ENCODE results near the gene MAPK9.
"Not testable (repeated sequence)": the region's sequence is repeated elsewhere in the genome, so short reads cannot be mapped to it uniquely, and the experiment has no call there.

MAPK9 gene

DNA sequence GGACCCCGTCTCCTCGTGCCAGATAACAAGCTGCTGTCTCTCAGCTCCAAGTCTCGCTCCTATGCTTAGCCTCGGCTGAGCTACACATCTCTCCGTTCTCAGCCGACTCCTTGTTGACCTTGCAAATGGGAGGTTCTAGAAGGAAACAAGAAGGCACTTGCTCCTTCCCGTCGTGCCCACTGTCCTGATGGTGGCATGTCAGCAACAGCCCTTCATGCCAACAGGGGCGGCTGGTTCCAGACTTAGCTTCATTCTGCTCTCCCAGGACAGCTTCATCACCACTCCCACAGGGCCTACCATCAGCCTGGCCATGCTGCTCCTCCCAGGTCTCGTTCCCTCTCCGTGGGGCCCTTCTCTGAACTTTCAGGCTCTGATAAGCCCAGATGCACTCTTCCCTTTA is 69.8 kb downstream of the MAPK9 start:
- DNase-seq = no peak

DNA sequence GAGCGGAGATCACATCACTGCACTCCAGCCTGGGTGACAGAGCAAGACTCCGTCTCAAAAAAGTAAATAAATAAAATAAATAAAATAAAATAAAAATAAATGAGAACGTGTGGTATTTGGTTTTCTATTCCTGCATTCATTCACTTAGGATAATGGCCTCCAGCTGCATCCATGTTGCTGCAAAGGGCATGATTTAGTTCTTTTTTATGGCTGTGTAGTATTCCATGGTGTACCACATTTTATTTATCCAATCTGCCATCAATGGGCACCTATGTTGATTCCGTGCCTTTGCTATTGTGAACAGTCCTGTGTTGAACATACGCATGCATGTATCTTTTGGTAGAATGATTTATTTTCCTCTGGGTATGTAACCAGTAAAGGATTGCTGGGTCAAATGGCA is 74.1 kb downstream of the MAPK9 start:
- no peak for DNase-seq

DNA sequence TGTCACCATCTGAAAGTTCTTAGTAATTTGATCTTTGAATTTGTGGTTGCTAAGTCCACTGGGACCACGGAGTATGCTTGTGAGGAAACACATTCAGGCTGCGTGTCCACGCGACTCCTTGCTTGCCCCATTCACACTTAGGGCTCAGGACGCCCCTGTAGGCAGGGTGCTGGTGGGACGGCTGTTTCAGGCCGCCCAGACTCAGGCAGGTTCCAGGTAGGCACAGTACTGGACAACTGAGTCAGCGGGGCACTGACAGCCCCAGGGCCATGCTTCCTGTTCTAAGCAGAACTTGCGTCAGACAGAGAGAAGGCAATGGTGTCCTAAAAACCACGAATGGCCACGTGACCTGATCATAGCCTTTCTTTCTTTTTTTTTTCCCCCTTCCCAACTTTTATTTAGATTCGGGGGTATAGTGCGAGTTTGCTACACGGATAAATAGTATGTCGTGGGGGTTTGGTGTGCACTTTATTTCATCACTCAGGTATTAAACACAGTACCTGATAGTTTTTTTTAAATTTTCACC is 75.2 kb downstream of the MAPK9 start:
- DNase-seq = no peak

DNA sequence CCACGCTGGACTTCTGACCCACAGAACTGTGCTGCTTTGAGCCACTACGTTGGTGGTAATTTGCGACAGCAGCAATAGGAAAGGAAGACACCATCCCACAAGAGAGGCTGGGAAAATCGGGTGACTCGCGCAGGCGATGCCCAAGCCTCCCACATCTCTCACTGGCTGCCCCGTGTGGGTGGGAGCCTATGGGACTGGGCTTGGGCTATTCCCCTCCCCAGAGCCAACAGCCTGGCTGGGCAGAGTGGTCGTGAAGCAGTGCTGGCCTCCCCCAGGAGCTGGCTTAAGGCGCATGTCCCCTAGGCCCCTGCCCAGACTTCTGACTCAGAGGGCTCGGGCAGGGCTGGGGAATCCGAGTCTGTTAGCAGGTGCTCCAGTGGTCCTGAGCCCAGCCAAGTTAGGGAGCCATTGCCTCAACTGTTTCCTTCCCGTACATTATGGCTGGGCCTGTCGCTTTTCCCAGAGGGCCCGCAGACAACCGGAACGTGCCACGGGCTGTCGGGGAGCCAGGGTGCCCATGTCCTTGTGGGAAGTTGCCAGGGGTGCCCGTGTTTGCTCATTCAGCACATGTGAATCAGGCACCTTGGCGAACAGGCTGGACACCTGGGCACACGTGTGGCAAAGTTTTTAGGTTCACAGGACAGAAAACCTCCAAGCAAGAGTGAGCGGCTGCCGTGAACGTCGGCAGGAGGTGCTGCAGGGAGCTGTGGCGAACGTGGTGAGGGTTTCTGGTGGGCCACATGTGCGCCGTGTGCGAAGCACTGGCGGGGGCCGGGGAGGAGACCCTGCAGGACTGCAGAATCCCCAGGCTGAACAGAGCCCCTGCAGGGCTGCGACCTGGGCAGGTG is 75.9 kb downstream of the MAPK9 start:
- DNase-seq = peak; percentile 41

DNA sequence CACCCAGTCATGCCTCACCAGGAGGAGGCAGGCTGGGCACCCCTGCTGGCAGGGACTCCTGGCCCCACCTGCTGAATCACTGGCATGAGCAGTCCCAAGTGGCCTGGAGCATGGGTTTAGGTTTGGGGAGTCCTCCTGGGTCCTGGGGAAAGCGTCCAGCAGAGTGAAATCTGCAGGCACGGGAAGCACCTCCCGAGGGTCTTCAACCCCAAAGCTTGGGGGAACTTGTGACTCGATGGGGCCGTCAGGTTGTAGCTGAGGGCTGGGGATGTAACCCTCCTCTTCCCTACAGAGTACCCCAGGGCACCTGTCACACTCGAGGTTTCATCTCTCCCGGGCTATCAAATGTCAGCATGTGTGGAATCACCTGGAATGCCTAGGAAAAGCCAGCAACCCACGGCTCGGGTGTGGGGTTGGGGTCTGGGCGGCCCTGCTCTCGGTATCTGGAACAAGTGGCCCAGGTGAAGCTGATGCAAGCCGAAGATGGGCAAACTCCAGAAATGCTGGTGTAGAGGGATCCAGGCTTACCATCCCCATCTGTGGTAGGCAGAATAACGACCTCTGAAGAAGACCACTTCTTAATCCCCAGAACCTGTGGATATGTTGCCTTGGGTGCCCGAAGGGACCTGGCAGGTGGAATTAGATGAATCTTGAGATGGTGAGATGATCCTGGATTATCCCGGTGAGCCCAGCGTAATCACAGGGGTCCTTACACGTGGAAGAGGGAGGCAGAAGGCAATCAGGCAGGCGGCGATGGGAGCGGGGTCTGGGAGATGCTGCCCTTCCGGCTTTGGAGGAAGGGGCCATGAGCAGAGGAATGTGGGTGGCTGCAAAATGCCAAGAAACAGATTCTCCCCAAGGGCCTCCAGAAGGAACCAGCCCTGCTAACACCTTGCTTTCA is 76.8 kb downstream of the MAPK9 start:
- no peak for DNase-seq

DNA sequence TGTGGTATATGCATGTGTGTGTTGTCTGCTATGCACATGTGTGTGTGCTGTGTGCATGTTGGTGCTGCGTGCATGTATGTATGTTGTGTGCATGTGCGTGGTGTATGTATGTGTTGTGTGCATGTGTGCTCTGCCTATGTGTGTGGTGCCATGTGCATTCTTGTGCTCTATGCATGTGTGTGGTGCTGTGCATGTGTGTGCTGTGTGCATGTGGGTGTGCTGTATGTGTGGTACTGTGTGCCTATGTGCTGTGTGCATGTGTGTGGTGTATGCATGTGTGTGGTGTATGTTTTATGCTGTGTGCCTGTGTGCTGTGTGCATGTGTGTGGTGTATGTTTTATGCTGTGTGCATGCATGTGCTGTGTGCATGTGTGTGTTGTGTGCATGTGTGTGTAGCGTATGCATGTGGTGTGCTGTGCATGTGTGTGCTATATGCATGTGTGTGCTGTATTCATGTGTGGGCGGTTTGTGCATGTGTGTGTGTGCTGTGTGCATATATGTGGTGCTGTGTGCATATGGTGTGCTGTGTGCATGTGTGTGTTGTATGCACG is 78.2 kb downstream of the MAPK9 start:
- DNase-seq = no peak

DNA sequence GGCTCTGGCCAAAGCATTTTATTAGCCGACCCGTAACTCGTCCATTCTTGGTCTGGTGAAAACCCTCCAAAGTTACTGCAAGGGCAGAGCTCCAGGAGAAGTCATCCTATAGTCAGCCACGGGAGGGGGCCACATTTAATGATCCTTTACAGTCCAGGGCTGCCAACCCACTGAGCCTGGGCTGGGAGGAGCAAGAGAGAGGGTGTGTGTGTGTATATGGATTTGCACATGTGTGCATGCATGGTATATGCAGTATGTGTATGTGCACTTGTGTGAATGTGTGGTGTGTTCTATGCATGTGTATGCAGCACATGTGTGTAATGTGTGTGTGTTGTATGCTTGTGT is 78.7 kb downstream of the MAPK9 start:
- no peak for DNase-seq

DNA sequence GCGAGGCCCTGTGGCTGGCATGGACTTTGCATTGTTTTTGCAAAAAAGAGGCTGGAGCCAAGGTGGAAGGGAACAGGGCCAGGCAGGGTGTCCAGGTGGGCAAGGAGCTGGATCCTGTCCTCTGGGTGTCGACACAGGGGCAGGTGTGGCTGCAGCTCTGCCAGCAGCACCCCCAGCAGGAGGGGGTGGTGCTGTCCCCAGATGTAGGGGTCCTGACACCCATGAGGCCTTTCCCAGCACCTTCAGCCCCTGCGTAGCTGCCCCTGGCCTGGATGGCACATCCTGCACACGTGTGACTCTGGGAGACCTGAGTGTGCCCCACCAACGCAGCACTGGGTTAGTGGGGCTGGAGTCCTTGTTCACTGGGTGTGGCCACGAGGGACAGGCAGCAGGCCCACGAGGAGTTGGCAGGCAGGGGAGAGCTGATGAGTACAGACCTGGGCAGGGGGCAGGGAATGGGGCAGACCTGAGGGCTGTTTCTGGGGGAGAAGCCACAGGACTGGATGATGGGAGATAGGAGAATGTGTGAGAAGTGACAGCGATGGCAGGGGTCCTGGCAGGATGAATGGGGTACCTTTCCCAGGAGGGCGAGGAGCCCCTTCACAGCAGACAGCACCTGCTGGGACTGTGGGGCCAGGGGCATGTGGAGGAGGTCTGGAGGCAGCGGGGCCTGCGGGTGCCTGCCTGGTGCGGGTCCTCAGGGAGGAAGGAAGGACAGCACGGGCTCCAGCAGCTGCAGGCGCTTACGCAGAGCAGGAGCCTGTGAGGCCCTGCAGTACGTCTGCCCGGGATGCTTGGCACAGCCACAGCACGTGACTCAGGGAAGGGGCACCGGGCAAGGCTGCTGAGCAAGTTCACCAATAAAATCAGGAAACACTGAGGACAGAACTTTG is 79.3 kb downstream of the MAPK9 start:
- no peak for DNase-seq

DNA sequence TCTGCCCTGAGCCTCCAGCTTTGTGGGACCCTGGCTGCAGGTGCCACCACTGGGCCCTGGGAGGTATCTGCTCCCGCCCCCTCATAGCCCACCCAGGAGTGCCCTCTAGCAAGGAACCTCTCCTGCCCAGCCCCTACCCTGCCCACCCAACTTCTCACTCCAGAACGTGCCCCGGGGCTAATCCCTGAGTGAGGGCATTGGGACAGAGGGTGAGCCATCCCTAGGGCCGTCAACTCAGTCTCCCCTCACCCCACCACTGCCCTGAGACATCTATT is 80.2 kb downstream of the MAPK9 start:
- no peak for DNase-seq

DNA sequence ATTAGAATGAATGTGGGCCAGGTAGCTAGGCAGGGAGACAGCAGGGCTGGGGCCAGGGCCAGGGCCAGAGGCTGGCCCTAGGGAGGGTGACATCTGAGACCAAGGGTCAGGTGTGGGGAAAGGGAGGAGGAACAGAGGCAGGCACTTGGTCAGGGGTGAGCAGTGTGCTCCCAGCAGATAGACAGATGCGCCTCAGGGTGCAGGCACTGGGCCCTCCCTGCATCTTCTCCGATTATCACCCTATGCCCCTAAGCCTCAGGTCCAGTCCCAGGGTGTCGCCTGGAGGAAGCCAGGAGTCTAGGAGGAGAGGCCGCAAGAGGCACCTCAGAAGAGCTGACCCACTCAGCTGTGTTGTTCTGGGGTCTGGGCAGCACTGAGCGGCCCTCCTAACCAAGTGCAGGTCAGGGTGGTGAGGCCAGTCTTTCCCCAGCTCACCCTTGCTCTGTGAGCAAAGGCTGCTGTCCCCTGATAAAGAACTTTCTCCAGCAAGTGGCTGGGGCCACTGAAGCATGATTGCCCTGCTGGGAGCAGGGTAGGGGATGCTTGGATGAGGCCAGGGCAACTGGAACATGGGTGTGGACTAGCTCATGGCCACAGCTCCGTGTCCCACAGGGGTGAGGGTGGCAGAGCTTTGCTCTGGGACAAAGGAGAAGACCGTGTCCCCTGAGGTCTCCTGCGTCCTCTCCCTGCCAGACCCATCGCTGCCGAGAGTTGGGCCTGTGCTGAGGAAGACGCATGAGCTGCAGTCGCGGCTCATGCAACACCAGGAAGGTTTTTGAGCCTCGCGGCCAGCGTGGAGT is 80.7 kb downstream of the MAPK9 start:
- no peak for DNase-seq

DNA sequence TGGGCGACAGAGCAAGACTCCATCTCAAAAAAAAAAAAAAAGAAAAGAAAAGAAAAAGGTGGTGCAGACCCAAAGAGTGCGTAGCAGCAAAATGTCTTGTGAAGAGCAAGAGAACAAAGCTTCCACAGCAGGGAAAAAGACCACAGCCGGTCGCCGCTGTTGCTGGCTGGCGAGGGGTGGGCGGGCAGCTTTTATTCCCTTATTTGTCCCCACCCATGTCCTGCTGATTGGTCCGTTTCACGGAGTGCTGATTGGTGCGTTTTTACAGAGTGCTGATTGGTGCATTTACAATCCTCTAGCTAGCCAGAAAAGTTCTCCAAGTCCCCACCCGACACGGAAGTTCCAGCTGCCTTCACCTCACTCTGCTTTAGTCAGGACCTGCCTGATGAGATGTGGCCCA is 81.8 kb downstream of the MAPK9 start:
- DNase-seq = not testable (repeated sequence)

DNA sequence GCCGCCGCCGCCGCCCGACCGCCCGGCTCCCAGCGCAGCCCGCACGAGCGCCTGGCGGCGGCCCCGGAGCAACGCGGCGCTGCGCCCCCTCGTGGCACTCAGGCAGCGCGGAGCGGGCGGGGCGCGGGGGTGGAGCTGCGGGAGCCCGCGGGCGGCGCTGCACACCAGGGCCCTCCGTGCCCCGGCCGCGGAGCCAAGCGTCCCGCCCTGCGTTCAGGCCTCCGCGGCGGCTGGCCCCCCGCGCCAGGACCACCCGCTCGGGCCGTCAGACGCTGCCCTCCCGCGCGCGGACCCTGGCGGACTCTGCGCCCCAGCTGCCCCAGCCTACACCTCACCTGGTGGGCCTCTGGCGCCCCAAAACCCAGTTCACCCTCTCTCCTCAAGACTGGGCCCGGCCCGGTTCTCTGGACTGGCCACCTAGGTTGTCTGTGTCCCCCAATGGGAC is 82.7 kb downstream of the MAPK9 start, which contains the start of gene RASGEF1C:
Gene RASGEF1C (minus strand): TSS at position 75 of the 445 bp plus-strand sequence. CDS start 71,159 bp downstream, outside the sequence.
- DNase-seq = peak; percentile 72

DNA sequence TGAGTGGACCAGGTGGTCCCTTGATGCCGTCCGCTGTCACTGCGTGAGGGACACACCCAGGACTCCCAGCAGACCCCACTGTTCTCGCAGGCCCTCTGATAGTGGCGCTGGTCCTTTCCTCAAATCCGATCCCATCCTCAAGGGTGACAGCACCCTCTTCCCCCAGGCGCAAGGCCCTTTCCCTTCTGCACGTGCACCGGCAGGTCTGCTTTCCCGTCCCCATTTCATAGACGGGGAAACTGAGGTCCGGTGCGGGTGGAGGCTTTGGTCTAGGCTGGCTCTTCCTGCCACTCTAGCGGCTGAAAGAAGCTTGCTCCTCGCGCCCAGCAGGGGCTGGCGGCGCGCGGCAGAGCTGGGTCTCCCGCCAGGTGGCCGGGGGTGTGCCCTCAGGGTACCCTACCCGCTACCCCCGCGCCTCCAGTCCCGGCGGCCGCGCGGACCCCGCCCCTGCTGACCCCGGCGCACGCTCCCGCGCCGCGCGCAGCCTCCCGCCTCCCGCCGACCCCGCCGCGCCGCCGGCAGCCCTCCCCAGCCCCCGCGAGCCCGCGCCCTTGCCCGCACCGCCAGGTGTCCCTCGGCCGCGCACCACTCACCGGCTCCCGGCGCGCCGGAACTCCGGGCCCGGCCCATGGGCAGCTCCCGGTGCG is 83.3 kb downstream of the MAPK9 start:
- no peak for DNase-seq

DNA sequence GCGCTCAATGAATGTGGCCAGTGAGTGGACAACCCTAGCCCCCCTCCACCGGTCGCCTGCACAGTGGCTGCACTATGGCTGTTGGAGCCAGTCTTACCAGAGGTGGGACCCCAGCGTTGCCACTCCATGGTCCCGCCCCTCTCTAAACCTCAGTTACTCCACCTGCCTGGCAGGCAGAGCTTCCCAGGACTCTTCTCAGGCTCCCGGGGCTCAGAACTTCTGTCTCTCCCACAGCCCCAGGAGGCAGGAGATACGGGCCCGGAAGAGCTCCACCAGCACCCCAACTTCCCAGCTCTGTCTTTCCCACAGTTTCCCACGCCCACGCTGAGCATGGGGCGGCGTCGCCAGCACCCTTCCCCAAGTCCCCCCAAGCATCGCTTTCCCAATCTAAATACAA is 83.8 kb downstream of the MAPK9 start:
- DNase-seq = no peak

DNA sequence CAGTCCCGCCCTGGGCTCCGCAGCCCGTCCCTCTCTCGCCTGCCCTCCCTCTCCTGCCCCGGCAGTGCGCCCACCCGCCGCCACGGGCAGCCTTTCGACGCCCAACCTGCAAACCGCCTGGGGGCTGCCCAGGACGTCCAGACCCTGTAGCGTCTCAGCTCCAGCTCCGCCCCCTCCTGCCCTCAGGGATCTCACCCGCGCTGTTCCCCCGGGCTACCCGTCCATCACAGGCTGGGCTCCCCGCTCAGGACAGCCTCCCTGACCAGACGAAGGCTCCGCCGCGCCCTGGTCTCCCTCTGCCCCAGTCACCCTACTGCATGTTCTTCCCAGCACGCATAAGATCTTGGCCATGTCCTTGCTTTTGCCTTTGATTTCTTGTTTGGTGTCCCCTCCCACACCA is 84.3 kb downstream of the MAPK9 start:
- DNase-seq = no peak

DNA sequence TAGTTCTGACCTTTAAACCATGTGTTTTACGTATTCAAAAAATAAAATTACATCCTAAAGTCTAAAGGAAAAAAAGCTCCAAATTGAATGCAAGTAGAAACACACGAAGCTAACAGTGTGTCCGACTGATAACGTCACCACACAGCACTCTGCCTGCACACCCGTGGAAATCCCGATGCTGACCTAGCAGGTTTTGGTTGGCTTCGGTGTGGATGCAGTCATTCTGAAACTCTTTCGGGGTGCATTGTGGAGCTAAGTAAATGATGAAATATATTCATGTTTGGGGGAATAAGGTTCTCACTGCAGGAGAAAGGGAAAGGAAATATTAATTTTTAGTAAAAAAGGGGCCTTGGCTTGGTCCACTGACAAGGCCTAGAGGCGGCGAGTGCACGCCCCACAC is 84.9 kb downstream of the MAPK9 start:
- DNase-seq = no peak

DNA sequence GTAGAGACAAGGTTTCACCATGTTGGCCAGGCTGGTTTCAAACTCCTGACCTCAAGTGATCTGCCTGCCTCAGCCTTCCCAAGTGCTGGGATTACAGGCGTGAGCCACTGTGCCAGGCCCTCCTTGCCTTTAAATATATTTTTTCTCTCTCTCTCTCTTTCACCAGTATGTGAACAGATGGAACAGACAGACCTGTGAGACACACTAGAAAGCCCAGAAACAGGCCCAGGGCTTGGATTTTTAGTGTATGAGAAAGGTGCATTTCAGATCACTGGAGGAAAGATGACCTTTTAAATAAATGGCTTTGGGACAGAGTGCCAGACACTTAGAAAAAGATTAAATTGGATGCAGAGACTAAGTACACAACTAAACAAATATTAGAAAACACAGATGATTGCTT is 86.0 kb downstream of the MAPK9 start:
- DNase-seq = no peak

DNA sequence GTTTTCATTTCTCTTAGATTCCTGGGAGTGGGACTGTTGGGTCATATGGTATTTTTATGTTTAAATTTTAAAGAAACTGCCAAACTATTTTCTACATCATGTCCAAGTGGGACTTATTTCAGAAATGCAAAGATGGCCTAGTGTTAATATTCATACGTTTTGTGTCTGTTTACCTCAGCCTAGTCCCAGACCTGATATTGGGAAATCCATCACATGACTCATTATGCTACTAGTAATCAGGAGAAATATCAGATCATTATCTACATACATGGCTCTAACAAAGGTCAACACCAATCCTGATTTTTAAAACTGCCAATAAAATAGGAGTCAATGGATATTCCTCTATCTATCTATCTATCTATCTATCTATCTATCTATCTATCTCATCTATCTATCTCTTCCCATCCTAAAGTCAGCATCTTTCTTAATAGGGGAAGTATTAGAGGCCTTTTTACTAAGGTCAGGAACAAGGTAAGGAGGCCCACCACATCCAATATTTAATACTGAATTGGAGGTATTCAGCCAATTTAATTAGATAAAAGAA is 87.5 kb downstream of the MAPK9 start:
- DNase-seq = no peak

DNA sequence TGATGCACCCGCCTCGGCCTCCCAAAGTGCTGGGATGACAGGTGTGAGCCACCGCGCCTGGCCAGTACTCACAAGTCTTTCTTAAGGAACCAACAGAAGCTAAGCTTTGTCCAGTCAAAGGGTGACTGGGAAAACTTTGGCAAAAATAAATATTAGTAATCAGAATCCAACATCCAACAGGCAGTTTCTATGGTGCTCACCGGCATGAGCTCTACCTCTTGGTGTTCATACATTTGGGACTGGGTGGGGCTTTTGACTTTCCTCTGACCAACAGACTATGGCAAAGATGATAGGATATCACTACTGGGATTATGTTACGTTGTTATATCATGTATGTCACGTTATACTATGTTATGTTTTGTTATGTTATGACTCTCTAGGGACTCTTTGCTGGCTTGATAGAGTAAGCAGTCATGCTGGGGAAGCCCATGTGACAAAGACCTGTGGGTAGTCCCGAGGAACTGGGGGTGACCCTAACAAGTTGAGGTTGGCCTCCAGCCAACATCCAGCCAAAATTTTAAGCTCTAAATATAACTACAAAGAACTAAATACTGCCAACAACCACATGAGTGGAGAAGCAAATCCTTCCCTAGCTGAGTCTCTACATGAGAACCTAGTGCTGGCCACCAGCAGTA is 88.8 kb downstream of the MAPK9 start:
- DNase-seq = no peak

All from islet precursor cell (in vitro differentiated cells).